Kidney epithelial cell (primary cell): ENCODE results near the gene GRIA1. TPM values are rescaled to one million over a fixed set of nuclear protein-coding genes. Genes with fewer than 3 reads are reported as not detected.

ENCODE experiments used
- DNase-seq: peaks from one replicate; pipeline ENCODE4 v3.0.0-alpha.2; 2010; ENCODE audit warnings: low read depth
- H3K27me3 ChIP-seq: 2 replicates; pipeline ENCODE4 v1.6.0; 2011; ENCODE audit warnings: low read length; ENCODE audit not compliant: control insufficient read depth, insufficient read depth
- H3K36me3 ChIP-seq: 2 replicates; pipeline ENCODE4 v1.5.1; 2011; ENCODE audit warnings: low read length; ENCODE audit not compliant: control insufficient read depth, insufficient read depth
- H3K4me3 ChIP-seq: 2 replicates; pipeline ENCODE4 v1.5.1; 2011; ENCODE audit warnings: low read depth, mild to moderate bottlenecking, control low read depth, low read length
- total RNA-seq: library from RNA; depleted of rRNA; stranded (reverse); fragments of >200 nt; gene quantifications from 2 replicates; pipeline ENCODE4 v1.2.3, GENCODE V29; 2015
- TF ChIP-seq, protein P1 (sequence below): IDR thresholded peaks from 2 replicates; pipeline ENCODE4 v1.5.1; 2011; ENCODE audit warnings: mild to moderate bottlenecking, moderate library complexity, low read length, control low read depth, inconsistent platforms; ENCODE audit not compliant: insufficient read depth, poor library complexity, severe bottlenecking

The GRIA1 gene
- total RNA-seq, 1 donor from 2014 or later, result not detected

DNA sequence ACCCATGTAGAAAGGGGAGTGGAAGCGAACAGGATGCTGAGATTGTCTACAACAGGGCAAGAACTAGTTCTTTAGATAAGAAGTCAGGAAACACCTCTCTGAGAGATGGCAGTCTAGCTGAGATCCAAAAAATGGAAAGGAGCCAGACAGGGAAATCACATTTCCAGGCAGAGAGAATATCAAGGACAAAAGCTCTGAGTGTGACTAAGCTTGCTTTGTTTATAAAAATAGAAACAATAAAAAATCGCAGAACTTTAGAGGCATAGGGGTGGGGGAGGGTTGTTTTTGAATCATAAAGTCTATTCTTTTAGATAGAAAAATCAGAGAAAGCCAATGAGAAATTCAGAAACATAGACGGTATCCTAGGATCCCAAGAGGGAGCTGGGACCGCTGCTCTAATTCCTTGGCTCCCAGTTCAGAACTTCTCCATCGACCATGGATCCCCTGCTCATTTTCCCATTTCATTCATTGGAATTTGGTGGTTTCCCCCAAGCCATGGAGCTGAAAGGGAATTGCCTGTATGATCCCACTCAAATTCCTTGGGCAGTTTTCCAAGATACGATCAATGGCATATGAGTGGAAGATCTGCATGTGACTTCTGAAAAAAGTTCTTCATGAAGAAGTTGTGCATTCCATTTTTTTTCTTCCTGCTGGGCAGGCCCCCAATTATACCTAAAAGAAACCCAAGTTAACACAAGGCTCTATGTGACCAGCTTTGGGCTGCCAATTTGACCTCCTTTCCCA is 182.0 kb downstream of the GRIA1 start:
- no peak for DNase-seq

DNA sequence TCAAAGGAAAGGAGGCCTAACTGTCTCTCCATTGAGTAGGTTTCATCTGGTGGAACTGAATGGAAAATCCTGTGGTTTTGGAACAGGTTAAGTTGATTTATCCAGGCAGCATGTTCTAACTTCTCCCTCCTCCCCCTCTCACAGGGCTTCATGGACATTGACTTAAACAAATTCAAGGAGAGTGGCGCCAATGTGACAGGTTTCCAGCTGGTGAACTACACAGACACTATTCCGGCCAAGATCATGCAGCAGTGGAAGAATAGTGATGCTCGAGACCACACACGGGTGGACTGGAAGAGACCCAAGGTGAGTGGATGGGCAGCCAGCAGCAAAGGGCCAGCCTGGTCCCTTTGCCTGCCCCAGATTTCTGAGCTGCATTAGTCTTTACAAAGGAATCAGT is 183.9 kb downstream of the GRIA1 start:
- no peak for DNase-seq
- TF ChIP-seq, protein P1, sequence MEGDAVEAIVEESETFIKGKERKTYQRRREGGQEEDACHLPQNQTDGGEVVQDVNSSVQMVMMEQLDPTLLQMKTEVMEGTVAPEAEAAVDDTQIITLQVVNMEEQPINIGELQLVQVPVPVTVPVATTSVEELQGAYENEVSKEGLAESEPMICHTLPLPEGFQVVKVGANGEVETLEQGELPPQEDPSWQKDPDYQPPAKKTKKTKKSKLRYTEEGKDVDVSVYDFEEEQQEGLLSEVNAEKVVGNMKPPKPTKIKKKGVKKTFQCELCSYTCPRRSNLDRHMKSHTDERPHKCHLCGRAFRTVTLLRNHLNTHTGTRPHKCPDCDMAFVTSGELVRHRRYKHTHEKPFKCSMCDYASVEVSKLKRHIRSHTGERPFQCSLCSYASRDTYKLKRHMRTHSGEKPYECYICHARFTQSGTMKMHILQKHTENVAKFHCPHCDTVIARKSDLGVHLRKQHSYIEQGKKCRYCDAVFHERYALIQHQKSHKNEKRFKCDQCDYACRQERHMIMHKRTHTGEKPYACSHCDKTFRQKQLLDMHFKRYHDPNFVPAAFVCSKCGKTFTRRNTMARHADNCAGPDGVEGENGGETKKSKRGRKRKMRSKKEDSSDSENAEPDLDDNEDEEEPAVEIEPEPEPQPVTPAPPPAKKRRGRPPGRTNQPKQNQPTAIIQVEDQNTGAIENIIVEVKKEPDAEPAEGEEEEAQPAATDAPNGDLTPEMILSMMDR, result no peak
- H3K36me3 ChIP-seq, result no peaks in the 10 kb centered on the region
- H3K4me3 ChIP-seq, result no peak overlapping the region
- H3K27me3 ChIP-seq, result no peaks in the 10 kb centered on the region

More for the DNA sequence above, 182.0 kb downstream of the GRIA1 start:
- Histone ChIP-seq H3K27me3 (no peaks in the 10 kb centered on the region), H3K36me3 (no peaks in the 10 kb centered on the region), H3K4me3 (no peak overlapping the region)
- TF ChIP-seq, protein P1, result no peak

DNA sequence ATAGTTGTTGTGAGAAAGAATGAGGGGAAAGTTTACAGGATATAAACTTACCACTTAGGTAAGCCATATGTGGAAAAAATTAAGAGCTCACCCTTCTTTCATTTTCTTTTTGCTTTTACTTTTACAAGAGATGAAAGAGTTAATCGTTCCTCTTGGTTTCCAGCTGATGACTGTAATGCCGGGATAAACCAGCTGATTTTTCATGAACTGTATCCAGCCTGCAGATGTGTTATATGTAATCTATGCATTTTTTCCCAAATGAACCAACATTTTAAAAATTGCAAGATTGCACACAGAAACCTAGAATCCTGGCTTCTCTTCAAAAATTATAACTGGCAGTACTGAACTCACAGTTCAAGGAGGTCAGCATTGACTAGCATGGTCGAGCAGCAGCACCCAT is 185.9 kb downstream of the GRIA1 start:
- no peaks in the 10 kb centered on the region for H3K36me3 ChIP-seq
- no peaks in the 10 kb centered on the region for H3K27me3 ChIP-seq
- no peak for DNase-seq
- TF ChIP-seq, protein P1, result no peak
- H3K4me3 ChIP-seq, result no peak overlapping the region

DNA sequence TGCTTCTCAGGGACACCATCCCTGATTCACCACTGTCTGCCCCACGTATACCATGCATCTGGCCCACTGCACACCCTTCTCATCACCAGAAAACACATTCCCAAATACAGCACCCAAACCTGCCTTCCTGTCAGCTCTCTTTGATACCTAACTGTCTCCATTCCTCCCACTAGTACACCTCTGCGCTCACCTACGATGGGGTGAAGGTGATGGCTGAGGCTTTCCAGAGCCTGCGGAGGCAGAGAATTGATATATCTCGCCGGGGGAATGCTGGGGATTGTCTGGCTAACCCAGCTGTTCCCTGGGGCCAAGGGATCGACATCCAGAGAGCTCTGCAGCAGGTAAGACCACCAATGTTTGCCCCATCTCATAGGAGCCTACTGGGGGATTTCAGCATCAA is 186.4 kb downstream of the GRIA1 start:
- no peak for DNase-seq
- Histone ChIP-seq H3K4me3 (no peak overlapping the region), H3K27me3 (no peaks in the 10 kb centered on the region), H3K36me3 (no peaks in the 10 kb centered on the region)
- TF ChIP-seq, protein P1, result no peak

DNA sequence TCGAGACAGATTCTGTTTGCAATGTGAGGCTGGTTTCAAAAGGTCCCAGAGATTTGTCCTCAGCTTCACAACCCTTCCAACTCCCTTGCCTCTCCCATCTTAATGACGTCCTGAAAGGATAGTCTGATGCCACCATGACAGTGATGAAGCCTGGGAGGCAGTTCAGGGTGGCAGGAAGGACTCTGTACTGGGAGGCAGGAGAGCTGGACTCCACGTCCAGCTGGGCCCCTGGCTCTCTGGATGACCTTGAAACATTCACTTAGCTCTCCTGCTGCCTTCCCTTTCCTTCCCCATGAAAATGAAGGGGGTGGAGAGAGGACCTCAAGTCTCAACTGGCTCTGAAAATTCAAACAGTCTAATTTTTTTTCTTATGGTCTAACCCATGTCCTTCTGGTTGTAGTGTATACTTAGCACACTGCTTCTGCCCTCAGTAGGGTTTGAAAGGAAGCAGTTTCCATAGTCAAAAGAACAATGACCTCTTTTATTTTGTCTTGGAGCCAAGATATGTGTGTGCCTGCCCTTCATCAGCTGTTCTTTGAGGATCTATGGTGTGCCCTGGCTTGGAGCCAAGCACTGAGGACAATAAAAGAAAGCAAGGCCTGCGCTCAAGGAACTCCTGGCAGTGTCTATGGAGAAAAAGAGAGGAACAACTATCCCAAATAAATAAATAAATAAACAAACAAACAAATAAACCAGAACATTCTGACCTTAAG is 188.3 kb downstream of the GRIA1 start:
- TF ChIP-seq, protein P1, result no peak
- Histone ChIP-seq H3K27me3 (no peaks in the 10 kb centered on the region), H3K36me3 (no peaks in the 10 kb centered on the region), H3K4me3 (no peak overlapping the region)
- no peak for DNase-seq

DNA sequence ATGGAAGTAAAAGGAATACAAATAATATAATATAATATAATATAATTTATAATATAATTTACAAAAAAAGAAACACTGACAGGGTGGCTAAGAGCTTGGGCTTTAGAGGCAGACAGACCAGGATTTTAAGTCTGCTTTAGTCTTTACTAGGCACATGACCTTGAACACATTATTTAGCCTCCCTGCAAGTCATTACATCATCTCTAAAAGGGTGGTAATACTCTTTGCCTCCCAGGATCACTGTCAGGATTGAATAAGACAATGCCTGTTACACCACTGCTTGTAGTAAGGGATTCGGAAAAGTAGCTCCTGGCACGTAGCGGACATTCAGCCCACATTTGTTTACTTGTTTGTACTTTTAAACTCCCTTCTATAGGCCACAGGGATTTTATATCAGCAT is 199.8 kb downstream of the GRIA1 start:
- no peak for DNase-seq
- TF ChIP-seq, protein P1, result no peak
- H3K27me3 ChIP-seq, result no peaks in the 10 kb centered on the region
- H3K4me3 ChIP-seq, result no peak overlapping the region
- H3K36me3 ChIP-seq, result no peaks in the 10 kb centered on the region
